ENCODE measurements around the gene MEGF8.

Gene MEGF8

GRCh38 chr19:42421591-42422031 is 96.2 kb downstream of the MEGF8 start:
- no peak for DNase-seq

DNA sequence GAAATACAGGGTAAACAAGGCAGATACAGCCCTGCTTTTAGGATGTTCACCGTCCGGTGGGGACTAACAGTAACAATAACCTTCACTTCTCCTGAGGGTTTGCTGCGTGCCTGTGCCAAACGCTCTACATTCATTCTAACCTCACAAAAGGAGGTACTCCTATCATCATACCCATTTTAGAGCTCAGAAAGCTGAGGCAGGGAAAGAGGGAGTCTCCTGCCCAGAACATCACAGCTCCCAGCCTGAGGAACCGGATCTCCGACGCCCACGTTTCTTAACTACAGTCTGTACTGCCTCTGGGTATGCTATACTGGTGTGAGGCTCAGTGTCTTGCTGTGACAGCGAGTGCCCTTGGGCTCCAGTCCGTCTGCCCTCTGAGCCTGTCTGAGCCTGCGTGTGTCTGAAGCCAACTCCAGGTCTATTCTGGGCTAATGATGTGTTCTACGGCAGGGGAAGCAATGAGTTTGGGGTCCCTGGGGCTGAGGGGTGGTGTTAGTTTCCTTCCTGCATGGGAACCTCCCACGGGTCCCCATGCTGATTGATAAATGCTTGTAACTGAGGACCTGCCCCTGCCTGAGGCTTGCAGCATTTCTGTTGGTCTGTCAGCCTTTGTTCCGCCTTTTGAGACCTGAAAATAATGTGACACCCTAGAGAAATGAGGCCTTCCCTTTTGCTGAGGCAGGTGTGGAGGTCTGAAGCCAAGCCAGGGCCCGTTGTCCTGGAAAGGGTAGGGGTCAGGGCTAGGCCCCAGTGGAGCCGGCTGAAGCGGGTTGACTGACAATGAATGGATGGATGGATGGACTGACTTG is 96.9 kb downstream of the MEGF8 start:
- DNase-seq = no peak

DNA sequence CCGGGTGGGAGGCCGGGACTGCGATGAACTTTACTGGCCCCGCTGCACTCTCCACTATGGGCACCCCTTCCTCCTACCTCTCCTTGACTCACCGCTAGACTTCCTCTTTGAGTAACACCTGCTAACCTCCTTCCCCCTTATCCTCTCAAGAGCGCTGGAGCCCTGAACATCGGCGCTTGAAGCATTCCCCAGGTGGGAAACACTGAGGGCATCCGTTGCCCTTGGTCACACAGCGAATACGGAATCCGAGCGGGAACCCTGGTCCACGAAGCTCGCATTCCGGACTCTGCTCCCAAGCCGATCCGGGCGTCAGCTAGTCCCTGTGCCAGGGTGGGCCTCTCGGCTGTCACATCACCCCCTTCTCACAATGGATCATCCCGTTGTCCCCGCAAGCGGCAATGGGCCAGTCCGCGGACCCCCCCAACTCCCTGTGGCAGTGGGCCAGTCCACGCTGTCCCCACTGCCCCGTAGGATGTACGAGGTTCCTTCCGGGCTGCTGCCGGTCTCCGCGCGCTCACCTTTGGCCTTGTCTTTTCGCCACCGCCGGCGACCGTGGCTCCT is 97.5 kb downstream of the MEGF8 start:
- peak; percentile 44 for DNase-seq

DNA sequence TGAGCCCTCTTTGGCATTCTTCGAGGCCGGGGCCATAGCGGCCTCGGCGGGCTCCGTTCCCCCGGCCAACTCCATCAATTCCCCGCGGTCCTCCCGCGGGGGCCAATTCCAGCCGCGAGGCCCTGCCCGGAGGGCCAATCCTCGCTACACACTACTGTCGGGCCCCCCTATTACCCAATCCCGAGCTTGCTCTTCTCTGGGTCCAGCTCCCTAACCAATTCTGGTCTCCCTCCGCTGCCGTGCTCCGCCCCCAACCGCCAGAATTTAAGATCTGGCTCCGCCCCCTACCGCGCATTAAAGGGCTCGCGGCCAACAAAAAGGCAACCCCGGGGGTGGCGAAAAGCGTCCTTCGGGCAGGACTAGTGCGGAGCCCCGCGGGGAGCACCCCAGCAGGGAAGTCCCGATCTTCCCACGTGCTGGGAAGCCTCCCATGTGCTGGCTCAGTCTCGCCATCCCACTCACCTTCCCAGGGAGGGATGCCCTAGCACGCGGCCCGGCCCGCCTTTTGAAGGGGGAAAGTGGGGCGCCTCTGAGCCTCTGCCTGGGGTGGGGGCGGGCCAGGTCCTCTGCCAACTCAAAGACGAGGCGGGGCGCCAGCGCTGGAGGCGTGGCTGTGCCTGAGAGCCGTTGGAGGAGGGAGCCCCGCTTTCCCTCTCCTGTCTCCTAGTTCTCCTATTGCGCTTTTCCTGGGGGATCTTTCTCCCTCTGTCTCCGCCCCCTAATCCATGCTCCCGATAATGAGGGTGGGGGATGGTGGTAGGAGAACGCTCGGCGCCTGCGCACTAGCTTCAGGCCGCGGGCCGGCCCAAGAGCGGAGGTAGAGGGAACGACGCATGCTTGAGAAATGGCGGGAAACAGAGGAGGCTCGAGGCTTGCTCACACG is 98.3 kb downstream of the MEGF8 start:
- DNase-seq = peak; percentile 87

DNA sequence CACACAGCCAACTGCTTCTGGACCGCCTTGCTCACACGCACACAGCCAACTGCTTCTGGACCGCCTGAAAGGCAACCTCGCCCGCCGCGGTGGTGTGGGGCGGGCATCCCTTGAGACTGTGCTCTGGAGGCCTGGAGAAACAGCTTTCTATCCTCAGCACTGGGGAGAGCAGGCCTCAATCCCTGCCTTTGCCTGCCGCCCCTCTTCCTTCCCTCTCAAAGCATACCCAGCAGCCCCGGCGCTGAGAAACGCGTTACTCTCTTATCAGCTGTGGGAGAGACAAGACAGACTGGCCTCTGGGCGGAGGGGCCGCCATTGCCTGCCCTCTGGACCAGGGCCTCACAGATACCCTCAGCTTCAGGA is 98.9 kb downstream of the MEGF8 start:
- DNase-seq = no peak

DNA sequence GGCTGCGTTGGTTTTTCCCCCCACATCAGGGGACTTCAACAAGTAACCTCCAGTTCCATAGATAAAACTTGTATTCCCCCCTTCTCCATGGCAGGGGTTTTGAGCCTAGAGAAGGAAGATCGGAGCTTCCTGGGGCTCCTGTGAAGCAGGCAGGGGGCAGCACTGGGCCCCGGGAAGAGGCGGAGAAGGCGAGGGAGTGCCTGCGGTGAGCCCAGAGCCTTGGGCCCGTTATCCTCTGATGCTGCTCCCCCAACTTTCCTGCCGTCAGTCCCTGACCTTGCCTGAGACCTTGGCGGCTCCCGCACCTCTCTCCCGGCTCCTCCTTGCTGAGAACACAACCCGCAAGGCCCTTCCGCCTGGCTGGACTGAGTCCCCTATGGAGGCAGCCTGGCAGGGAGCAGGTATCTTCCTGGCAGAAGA is 99.3 kb downstream of the MEGF8 start:
- DNase-seq = no peak

DNA sequence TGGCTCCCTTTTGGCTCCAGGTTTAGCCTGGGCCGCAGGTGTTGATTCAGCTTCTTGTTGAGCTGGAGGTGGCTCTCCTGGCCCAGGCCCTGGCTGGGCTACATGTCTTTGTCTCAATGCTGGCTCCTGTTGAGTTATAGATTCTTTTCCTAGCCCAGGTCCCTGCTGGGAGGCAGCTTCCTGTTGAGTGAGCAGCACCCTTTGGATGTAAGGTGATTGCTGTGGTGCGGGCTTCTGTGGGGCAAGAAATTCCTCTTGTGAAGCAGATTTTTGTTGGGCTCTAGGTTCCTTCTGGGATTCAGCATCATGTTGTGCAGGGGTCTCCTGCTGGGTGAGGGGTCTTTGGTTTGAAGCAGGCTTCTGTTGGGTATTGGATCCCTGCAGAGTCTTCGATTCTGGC is 101.2 kb downstream of the MEGF8 start:
- no peak for DNase-seq

GRCh38 chr19:42427313-42427712 is 101.9 kb downstream of the MEGF8 start, which contains the start of gene LIPE:
Gene LIPE (minus strand): TSS chr19:42427388. CDS start chr19:42427149, 239 bp downstream.
- no peak for DNase-seq

Measured in effector CD8-positive, alpha-beta T cell (primary cell).